ENCODE measurements around the gene OLFM1.

DNA sequence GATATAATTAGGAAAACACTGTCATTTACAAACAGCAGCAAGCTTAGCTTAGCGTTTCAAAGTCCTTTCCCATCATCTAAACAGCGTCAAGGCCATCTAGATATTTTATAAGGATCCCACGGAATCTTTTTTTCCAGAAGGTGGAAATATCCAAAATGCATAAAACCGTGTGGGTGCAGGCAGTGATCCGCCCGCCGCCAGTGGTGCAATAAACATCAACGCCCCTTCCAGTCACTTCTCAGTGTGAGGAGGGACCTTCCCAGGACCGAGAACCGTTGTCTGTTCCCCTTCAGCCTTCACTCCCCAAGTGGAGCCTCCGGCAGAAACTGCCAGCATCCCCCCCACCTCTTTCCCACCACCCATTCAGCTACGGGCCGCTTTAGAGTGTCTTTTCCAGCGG, 22.9 kb downstream of the OLFM1 start:
- no peak for TF ChIP-seq ZNF274 (IDR thresholded peaks at IDR 0.05; ENCODE audit: low read depth, low read length)
- no peak for TF ChIP-seq YY1 (IDR thresholded peaks at IDR 0.05; ENCODE audit: insufficient read depth, insufficient read length)
- no peak for TF ChIP-seq SUZ12 (IDR thresholded peaks at IDR 0.05; ENCODE audit: extremely low read depth, insufficient read depth, insufficient read length)

Data from NT2/D1 (cell line).